A549 (cell line): ENCODE results near the gene NPTXR. TPM values are rescaled to one million over a fixed set of nuclear protein-coding genes. Genes with fewer than 3 reads are reported as not detected.

Experiments
- ATAC-seq, 2 experiments: fragments of 200-7000 bp in 1 of 2; fragments of >200 bp in 1 of 2; cut with Nextera tagmentation in 1 of 2; cut with Tn5 transposase in 1 of 2; 3 replicates each; pipeline versions ENCODE4 v1.8.0 to v1.9.1; 2018 to 2020; ENCODE audit warnings: mild to moderate bottlenecking in 1 of 2, moderate library complexity in 1 of 2
- CTCF ChIA-PET: fragments of 300-600 bp; sonication (Branson Sonifier 250); formaldehyde crosslinking; extraction: SDS; loops from one replicate; lab custom pipeline; 2021; ENCODE audit warnings: antibody characterized with exemption, inconsistent platforms; lab: Yijun Ruan, JAX
- POLR2A ChIA-PET: fragments of 350-600 bp; formaldehyde crosslinking; extraction: SDS; loops from one replicate; lab custom pipeline; 2021; ENCODE audit warnings: antibody characterized with exemption, inconsistent platforms; lab: Yijun Ruan, JAX
- DNase-seq, 2 experiments: peaks; one replicate each; pipeline versions ENCODE4 v3.0.0 to v3.0.0-alpha.2; 2011 to 2016; ENCODE audit warnings: low read depth in 1 of 2, low spot score in 1 of 2
- FAIRE-seq: peaks from 2 replicates; lab custom pipeline; 2011; peaks lifted over from hg19 to GRCh38; lab: Jason Lieb, UNC
- H3K27ac ChIP-seq, 2 experiments: fragments of >200 bp; sonication (Bioruptor Twin); formaldehyde crosslinking; 3 replicates each; pipeline ENCODE4 v1.5.1; 2016 to 2017
- H3K4me1 ChIP-seq: fragments of >200 bp; sonication (Bioruptor Twin); formaldehyde crosslinking; 3 replicates; pipeline ENCODE4 v1.6.1; 2016
- H3K4me2 ChIP-seq: fragments of >200 bp; sonication (Bioruptor Twin); formaldehyde crosslinking; 3 replicates; pipeline ENCODE4 v1.6.1; 2016
- H3K4me3 ChIP-seq: fragments of >200 bp; sonication (Bioruptor Twin); formaldehyde crosslinking; 3 replicates; pipeline ENCODE4 v1.5.1; 2016
- H3K9me3 ChIP-seq: fragments of >200 bp; sonication (Bioruptor Twin); formaldehyde crosslinking; 3 replicates; pipeline ENCODE4 v1.6.1; 2016
- ATOH8 ChIP-seq: fragments of 250-450 bp; sonication (Bioruptor Pico); IDR thresholded peaks from 2 replicates; pipeline ENCODE4 v1.5.0; 2020; ENCODE audit warnings: low read depth, mild to moderate bottlenecking, moderate library complexity
- BHLHE40 ChIP-seq: IDR thresholded peaks from 2 replicates; pipeline ENCODE4 v1.6.1; 2012; ENCODE audit warnings: low read depth, low read length, inconsistent platforms
- CBX8 ChIP-seq: fragments of 200-600 bp; sonication (generic); IDR thresholded peaks from 2 replicates; pipeline ENCODE4 v1.6.1; 2016
- EHF ChIP-seq: fragments of 250-450 bp; sonication (Bioruptor Pico); IDR thresholded peaks from 2 replicates; pipeline ENCODE4 v1.5.0; 2020; ENCODE audit warnings: mild to moderate bottlenecking
- EHMT2 ChIP-seq: fragments of 200-600 bp; sonication (generic); IDR thresholded peaks from 2 replicates; pipeline ENCODE4 v1.6.1; 2016; ENCODE audit warnings: antibody characterized with exemption, low read depth, mild to moderate bottlenecking, moderate library complexity
- FOXS1 ChIP-seq: fragments of 250-450 bp; sonication (Bioruptor Pico); IDR thresholded peaks from 2 replicates; pipeline ENCODE4 v1.5.0; 2020; ENCODE audit warnings: mild to moderate bottlenecking, moderate library complexity
- GATA3 ChIP-seq: IDR thresholded peaks from 2 replicates; pipeline ENCODE4 v1.6.1; 2012; ENCODE audit warnings: borderline replicate concordance
- HDAC2 ChIP-seq: fragments of 200-600 bp; sonication (generic); IDR thresholded peaks from 2 replicates; pipeline ENCODE4 v1.6.1; 2016
- MAX ChIP-seq: IDR thresholded peaks from 2 replicates; pipeline ENCODE4 v1.6.1; 2012
- PBX3 ChIP-seq: IDR thresholded peaks from 2 replicates; pipeline ENCODE4 v1.6.1; 2012
- POLR2A ChIP-seq: IDR thresholded peaks from 2 replicates; pipeline ENCODE4 v1.6.1; 2012; ENCODE audit warnings: mild to moderate bottlenecking, low read length
- RARB ChIP-seq: fragments of 250-450 bp; sonication (Bioruptor Pico); IDR thresholded peaks from 2 replicates; pipeline ENCODE4 v1.8.0; 2021; ENCODE audit warnings: mild to moderate bottlenecking, moderate library complexity
- RCOR1 ChIP-seq: fragments of 150-350 bp; IDR thresholded peaks from 2 replicates; pipeline ENCODE4 v1.6.1; 2014; ENCODE audit warnings: antibody characterized with exemption, low read length, low read depth
- REST ChIP-seq: fragments of 200-600 bp; sonication (generic); IDR thresholded peaks from 2 replicates; pipeline ENCODE4 v1.6.1; 2016; ENCODE audit warnings: antibody characterized with exemption, mild to moderate bottlenecking, moderate library complexity
- RFX5 ChIP-seq: fragments of 450-650 bp; IDR thresholded peaks from 2 replicates; pipeline ENCODE4 v1.7.1; 2014; ENCODE audit warnings: antibody characterized with exemption, mild to moderate bottlenecking, moderate library complexity
- RNF2 ChIP-seq: fragments of 200-600 bp; sonication (generic); IDR thresholded peaks from 2 replicates; pipeline ENCODE4 v1.6.1; 2016; ENCODE audit warnings: low read depth, mild to moderate bottlenecking, antibody characterized with exemption, moderate library complexity, borderline replicate concordance
- TFCP2L1 ChIP-seq: fragments of 250-450 bp; sonication (Bioruptor Pico); IDR thresholded peaks from 2 replicates; pipeline ENCODE4 v1.5.0; 2021; ENCODE audit warnings: mild to moderate bottlenecking
- ZC3H11A ChIP-seq: fragments of 450-650 bp; IDR thresholded peaks from 2 replicates; pipeline ENCODE4 v1.6.1; 2014; ENCODE audit warnings: antibody characterized with exemption, mild to moderate bottlenecking
- WGBS: methylation state at CpG from one replicate; pipeline ENCODE4 v1.1.6; 2017; ENCODE audit errors: missing lambda C conversion rate; 5-methylcytosine and 5-hydroxymethylcytosine counted together
- polyA plus RNA-seq, 4 experiments: library from polyadenylated mRNA; depleted of rRNA in 3 of 4; stranded (reverse); fragments of >200 nt; fragmentation: RNase III in 1 of 4; extraction: RNeasy Plus Mini Kit Qiagen cat#74134 plus additional on column Dnase treatment in 1 of 4; gene quantifications; 2 replicates in 3 of 4; 3 replicates in 1 of 4; pipeline ENCODE4 v1.2.3, GENCODE V29; 2011 to 2017

NPTXR gene
- polyA plus RNA-seq, 2 of the 4 experiments (the other 2 are of a cell fraction) = 3.3 to 15.3 TPM

GRCh38 chr22:38871360-38872171, 27.7 kb upstream of the NPTXR start:
- peak overlapping the region; percentile 88 for H3K4me3 ChIP-seq
- POLR2A ChIA-PET = interaction anchor here (0.6 to 2.4 kb wide), 6 partner anchors 10 to 132 kb away, joined by 3 to 18 read pairs (median 8); no protein-coding TSS in a partner anchor
- TF ChIP-seq POLR2A (0 out of 2 replicates have a peak, but pooled peaks have one; percentile 20), MAX (peak; percentile 40; the same call in 1 of the 2 replicates), HDAC2 (no peak)
- CTCF ChIA-PET = interaction anchor here (0.6 to 9.2 kb wide), 13 partner anchors 7 to 268 kb away, joined by 3 to 112 read pairs (median 10); partner anchors contain the start of gene NPTXR
- peaks cover 23% of the 10 kb centered on the region for H3K4me1 ChIP-seq
- peak overlapping the region; percentile 96 to 99 for H3K27ac ChIP-seq
- 2% methylated on average over 9 of the region's 77 CpGs for WGBS
- H3K4me2 ChIP-seq = peak overlapping the region; percentile 79
- peak in 1 of 2 experiments; percentile 19 for DNase-seq
- peak; percentile 25 to 27 for ATAC-seq
- no peaks in the 10 kb centered on the region for H3K9me3 ChIP-seq
- FAIRE-seq = no peak

- Histone ChIP-seq H3K4me1 (peaks cover 23% of the 10 kb centered on the region), H3K4me3 (peak overlapping the region; percentile 88), H3K27ac (peak overlapping the region; percentile 96 to 99), H3K9me3 (no peaks in the 10 kb centered on the region)
- DNase-seq = no peak
- WGBS = 22% methylated on average over 2 of the region's 2 CpGs
- ATAC-seq = peak in 1 of 2 experiments; percentile 11; a peak in 3 of 6 replicates
- no peak for FAIRE-seq
- POLR2A ChIA-PET = interaction anchor here (1.1 to 2.4 kb wide), 3 partner anchors 54 to 446 kb away, joined by 3 to 11 read pairs (median 5); no protein-coding TSS in a partner anchor
- CTCF ChIA-PET = interaction anchor here (0.6 to 9.2 kb wide), 35 partner anchors 8 to 659 kb away, joined by 3 to 112 read pairs (median 6); partner anchors contain the start of gene NPTXR
- TF ChIP-seq ZC3H11A (no peak), CBX8 (no peak), TFCP2L1 (CRISPR knock-in tag) (no peak), RCOR1 (no peak), BHLHE40 (no peak), PBX3 (no peak), EHMT2 (no peak), ATOH8 (CRISPR knock-in tag) (no peak), RNF2 (no peak), RARB (no peak), EHF (CRISPR knock-in tag) (no peak), RFX5 (no peak), GATA3 (no peak), FOXS1 (CRISPR knock-in tag) (no peak), REST (no peak)
- TF ChIP-seq, all 56 proteins: peak for 0
- H3K4me2 ChIP-seq = peak overlapping the region; percentile 79
Measured at GRCh38 chr22:38870791-38871359, 27.0 kb upstream of the NPTXR start.
